SKM-1 treated with dmso at 0.1 percent for 144 hours (cell line): ENCODE data around the gene EML1.

ENCODE experiments used
- DNase-seq: peaks from one replicate; lab custom pipeline; 2025; ENCODE audit not compliant: unreplicated experiment; lab: John Stamatoyannopoulos, UW

EML1 gene

GRCh38 chr14:99803106-99803775, 10.0 kb downstream of the EML1 start:
- DNase-seq = no peak

- no peak for DNase-seq
Measured at GRCh38 chr14:99803803-99804202, 10.6 kb downstream of the EML1 start.

GRCh38 chr14:99805757-99806439, 12.7 kb downstream of the EML1 start:
- DNase-seq = no peak

- DNase-seq = no peak
Measured at GRCh38 chr14:99806836-99807235, 13.6 kb downstream of the EML1 start.

- no peak for DNase-seq
Measured at GRCh38 chr14:99807413-99808153, 14.4 kb downstream of the EML1 start.

- DNase-seq = no peak
Measured at GRCh38 chr14:99808154-99808505, 14.9 kb downstream of the EML1 start.

GRCh38 chr14:99808515-99808914, 15.3 kb downstream of the EML1 start:
- no peak for DNase-seq

- DNase-seq = no peak
Measured at GRCh38 chr14:99809360-99809759, 16.1 kb downstream of the EML1 start.

GRCh38 chr14:99809859-99810558, 16.8 kb downstream of the EML1 start:
- no peak for DNase-seq

- DNase-seq = no peak
Measured at GRCh38 chr14:99810559-99810874, 17.3 kb downstream of the EML1 start.

- DNase-seq = no peak
Measured at GRCh38 chr14:99812096-99812750, 19.0 kb downstream of the EML1 start.

- DNase-seq = no peak
Measured at GRCh38 chr14:99812892-99813291, 19.7 kb downstream of the EML1 start.

- no peak for DNase-seq
Measured at GRCh38 chr14:99815696-99816095, 22.5 kb downstream of the EML1 start.

GRCh38 chr14:99816217-99816616, 23.0 kb downstream of the EML1 start:
- no peak for DNase-seq

- DNase-seq = no peak
Measured at GRCh38 chr14:99816642-99817041, 23.4 kb downstream of the EML1 start.

GRCh38 chr14:99817331-99817730, 24.1 kb downstream of the EML1 start:
- no peak for DNase-seq

GRCh38 chr14:99818503-99819036, 25.4 kb downstream of the EML1 start:
- no peak for DNase-seq

- no peak for DNase-seq
Measured at GRCh38 chr14:99819514-99819913, 26.3 kb downstream of the EML1 start.

- no peak for DNase-seq
Measured at GRCh38 chr14:99820702-99821331, 27.6 kb downstream of the EML1 start.
